Left lung (tissue), 10 donors: ENCODE results near the gene CAPZB. TPM values are rescaled to one million over a fixed set of nuclear protein-coding genes. Genes with fewer than 3 reads are reported as not detected.

ENCODE experiments used
- ATAC-seq: fragments of 200-7000 bp; cut with Tn5 transposase; one replicate; pipeline ENCODE4 v1.9.1; 2020; ENCODE audit warnings: moderate library complexity
- DNase-seq, 4 donors: peaks; one replicate each; pipeline ENCODE4 v3.0.0-alpha.2; 2013 to 2020
- H3K27ac ChIP-seq, 2 donors: fragments of 200-600 bp; sonication (generic) in 1 of 2; one replicate each; pipeline versions ENCODE4 v1.5.0 to v1.8.0; 2020 to 2021
- H3K27me3 ChIP-seq, 2 donors: fragments of 200-600 bp; sonication (generic) in 1 of 2; one replicate each; pipeline versions ENCODE4 v1.5.0 to v1.8.0; 2020 to 2021
- H3K36me3 ChIP-seq, 2 donors: fragments of 200-600 bp; sonication (generic) in 1 of 2; one replicate each; pipeline versions ENCODE4 v1.5.0 to v1.8.0; 2020 to 2021
- H3K4me1 ChIP-seq, 2 donors: fragments of 200-600 bp; one replicate each; pipeline ENCODE4 v1.8.0; 2021
- H3K4me3 ChIP-seq, 2 donors: fragments of 200-600 bp; sonication (generic) in 1 of 2; one replicate each; pipeline versions ENCODE4 v1.5.0 to v1.8.0; 2020 to 2021; ENCODE audit warnings: mild to moderate bottlenecking in 1 of 2
- H3K9me3 ChIP-seq, 2 donors: fragments of 200-600 bp; sonication (generic) in 1 of 2; one replicate each; pipeline versions ENCODE4 v1.5.0 to v1.8.0; 2020 to 2021
- intact Hi-C, 2 donors: fragments of 100-400 bp; cut with DNase I; formaldehyde crosslinking; loops; one replicate each; pipeline versions ENCODE4 v1.11.2 to v1.14.2; 2022
- polyA plus RNA-seq, 6 donors: library from polyadenylated mRNA; unstranded; fragments of 120-200 nt; gene quantifications; one replicate each; pipeline ENCODE4 v1.2.1, GENCODE V29; 2013; ENCODE audit not compliant: insufficient read length in 6 of 6
- total RNA-seq, 2 donors: library from RNA; stranded (reverse); fragmentation: NEBNext Ultra II Directional; extraction: Animal tissue kit (Norgen Biotek cat#: 25700); gene quantifications; one replicate each; pipeline ENCODE4 v1.2.1, GENCODE V29; 2021
- TF ChIP-seq, protein P1 (sequence below), 2 donors: fragments of 200-600 bp; sonication (generic) in 1 of 2; IDR thresholded peaks; one replicate each; pipeline versions ENCODE4 v1.5.0 to v1.8.0; 2021; ENCODE audit warnings: antibody characterized with exemption in 2 of 2
- donor health status: DM: no; HTN: yes; CAD: no.
- donor health status: DM: no; HTN: no; CAD: no.

The CAPZB gene
- total and polyA plus RNA-seq, 8 donors, result 223 to 327 (median 256) TPM

DNA sequence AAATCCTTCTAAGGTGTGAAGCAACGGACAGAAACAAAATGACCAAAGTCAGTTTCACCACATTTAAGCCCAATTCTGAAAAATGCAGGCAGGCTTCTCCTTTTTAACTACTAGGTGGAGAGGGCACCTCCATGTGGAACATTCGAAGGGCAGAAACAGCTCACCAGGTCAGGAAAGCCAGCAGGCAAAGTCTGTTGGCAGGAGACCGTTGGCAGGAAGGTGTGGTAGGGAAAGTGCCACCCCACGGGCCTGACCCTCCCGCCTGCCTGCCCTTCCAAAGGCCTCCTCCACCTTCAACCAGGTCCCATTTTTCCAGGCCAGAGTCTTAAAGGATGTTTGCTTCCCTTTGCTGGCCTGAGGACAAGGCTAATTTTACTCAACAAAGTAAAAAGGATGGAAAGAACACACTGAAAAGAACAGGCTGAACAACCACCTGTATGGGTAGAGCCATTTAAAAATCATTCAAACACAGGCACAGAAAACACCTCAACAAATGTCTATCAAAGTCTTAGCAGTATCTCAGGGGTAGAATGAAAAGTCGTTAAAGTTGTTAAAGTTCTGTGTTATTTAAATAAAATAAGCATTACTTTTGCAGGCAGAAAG lies 26.4 kb downstream of the CAPZB start:
- Histone ChIP-seq H3K9me3 (no peaks in the 10 kb centered on the region), H3K36me3 (no peaks in the 10 kb centered on the region), H3K27ac (peak overlapping the region in 1 of 2 donors; percentile 62), H3K4me3 (no peak overlapping the region), H3K4me1 (peaks cover 45 to 96% of the 10 kb centered on the region in 2 donors), H3K27me3 (no peaks in the 10 kb centered on the region)
- no peak for DNase-seq
- peak; percentile 32 for ATAC-seq
- TF ChIP-seq, protein P1, sequence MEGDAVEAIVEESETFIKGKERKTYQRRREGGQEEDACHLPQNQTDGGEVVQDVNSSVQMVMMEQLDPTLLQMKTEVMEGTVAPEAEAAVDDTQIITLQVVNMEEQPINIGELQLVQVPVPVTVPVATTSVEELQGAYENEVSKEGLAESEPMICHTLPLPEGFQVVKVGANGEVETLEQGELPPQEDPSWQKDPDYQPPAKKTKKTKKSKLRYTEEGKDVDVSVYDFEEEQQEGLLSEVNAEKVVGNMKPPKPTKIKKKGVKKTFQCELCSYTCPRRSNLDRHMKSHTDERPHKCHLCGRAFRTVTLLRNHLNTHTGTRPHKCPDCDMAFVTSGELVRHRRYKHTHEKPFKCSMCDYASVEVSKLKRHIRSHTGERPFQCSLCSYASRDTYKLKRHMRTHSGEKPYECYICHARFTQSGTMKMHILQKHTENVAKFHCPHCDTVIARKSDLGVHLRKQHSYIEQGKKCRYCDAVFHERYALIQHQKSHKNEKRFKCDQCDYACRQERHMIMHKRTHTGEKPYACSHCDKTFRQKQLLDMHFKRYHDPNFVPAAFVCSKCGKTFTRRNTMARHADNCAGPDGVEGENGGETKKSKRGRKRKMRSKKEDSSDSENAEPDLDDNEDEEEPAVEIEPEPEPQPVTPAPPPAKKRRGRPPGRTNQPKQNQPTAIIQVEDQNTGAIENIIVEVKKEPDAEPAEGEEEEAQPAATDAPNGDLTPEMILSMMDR (IDR thresholded peaks at IDR 0.05), result no peak
- intact Hi-C loops, result no loop called here

DNA sequence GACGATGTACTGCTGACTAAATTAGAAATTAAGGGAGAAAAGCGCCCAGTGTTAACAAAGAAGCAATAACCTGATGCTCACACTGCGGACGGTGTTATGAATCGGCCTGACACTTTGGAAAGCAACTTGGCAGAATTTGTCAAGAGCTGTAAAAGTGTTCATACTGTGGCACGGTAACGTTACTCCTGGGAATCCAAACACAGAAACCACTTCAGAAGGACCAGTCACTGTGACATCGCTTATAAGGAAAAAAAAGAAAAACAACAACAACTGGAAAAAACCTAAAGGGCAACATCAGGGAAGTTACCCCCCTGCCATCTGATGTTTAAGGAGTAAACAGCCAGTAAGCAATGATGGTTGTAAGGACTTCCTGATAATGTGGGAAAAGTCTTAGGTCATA lies 27.7 kb downstream of the CAPZB start:
- Histone ChIP-seq H3K4me3 (no peak overlapping the region), H3K27ac (peak overlapping the region; percentile 5 to 42), H3K36me3 (no peaks in the 10 kb centered on the region), H3K27me3 (no peaks in the 10 kb centered on the region), H3K9me3 (no peaks in the 10 kb centered on the region), H3K4me1 (peaks cover 46 to 96% of the 10 kb centered on the region in 2 donors)
- DNase-seq (no peak), ATAC-seq (peak; percentile 16)
- intact Hi-C loops, result no loop called here
- TF ChIP-seq, protein P1 (IDR thresholded peaks at IDR 0.05), result no peak

DNA sequence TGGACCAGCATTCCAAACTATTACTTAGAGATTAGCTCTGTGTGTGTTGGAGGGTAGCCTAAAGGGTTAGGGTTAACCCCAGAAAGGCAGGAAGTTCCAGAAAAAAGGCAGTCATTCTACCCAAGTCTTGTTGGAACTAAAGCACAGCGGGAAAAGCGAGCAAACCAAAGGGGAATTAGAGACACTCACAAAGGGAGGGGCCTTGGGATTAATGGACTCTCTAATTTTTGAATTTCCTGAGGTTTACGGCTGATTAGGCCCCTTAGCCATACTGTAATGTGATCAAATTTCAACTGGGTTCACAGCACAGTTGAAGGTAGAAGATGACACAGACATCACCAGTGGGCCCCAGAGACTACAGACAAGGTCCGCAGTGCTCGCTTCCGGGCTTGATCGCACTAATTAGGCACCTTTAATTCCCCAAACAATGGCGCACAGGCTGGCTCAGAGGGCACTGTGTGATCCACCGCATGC lies 28.3 kb downstream of the CAPZB start:
- TF ChIP-seq, protein P1 (IDR thresholded peaks at IDR 0.05), result no peak
- ATAC-seq (no peak), DNase-seq (no peak)
- Histone ChIP-seq H3K9me3 (no peaks in the 10 kb centered on the region), H3K27me3 (no peaks in the 10 kb centered on the region), H3K27ac (peak overlapping the region in 1 of 2 donors; percentile 33), H3K4me3 (no peak overlapping the region), H3K36me3 (no peaks in the 10 kb centered on the region), H3K4me1 (peaks cover 49 to 98% of the 10 kb centered on the region in 2 donors)
- intact Hi-C loops, result no loop called here

DNA sequence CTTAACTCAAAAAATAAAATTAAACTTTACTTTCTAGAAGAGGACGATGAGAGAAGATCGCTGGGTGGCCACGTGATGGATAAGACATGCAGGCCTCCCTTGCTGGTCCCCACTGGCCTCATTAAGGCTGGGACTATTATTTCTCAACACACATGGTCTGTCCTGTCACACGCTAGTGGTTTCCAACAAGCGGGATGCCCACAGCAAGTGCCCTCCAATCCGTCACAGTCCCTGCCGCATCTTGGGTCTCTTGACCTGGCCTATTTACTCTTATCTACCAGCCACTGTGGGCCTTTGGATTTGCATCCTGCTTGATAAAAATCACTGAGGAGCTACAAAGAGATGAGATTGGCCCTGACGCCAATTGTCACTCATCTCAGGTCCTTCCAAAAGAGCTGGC lies 30.0 kb downstream of the CAPZB start:
- intact Hi-C loops, result no loop called here
- no peak overlapping the region for H3K4me3 ChIP-seq
- DNase-seq (no peak), ATAC-seq (no peak)
- TF ChIP-seq, protein P1 (IDR thresholded peaks at IDR 0.05), result no peak
- peaks cover 65 to 98% of the 10 kb centered on the region in 2 donors for H3K4me1 ChIP-seq
- peak overlapping the region; percentile 67 to 68 for H3K27ac ChIP-seq
- no peaks in the 10 kb centered on the region for H3K27me3 ChIP-seq
- H3K9me3 ChIP-seq, result no peaks in the 10 kb centered on the region
- no peaks in the 10 kb centered on the region for H3K36me3 ChIP-seq

DNA sequence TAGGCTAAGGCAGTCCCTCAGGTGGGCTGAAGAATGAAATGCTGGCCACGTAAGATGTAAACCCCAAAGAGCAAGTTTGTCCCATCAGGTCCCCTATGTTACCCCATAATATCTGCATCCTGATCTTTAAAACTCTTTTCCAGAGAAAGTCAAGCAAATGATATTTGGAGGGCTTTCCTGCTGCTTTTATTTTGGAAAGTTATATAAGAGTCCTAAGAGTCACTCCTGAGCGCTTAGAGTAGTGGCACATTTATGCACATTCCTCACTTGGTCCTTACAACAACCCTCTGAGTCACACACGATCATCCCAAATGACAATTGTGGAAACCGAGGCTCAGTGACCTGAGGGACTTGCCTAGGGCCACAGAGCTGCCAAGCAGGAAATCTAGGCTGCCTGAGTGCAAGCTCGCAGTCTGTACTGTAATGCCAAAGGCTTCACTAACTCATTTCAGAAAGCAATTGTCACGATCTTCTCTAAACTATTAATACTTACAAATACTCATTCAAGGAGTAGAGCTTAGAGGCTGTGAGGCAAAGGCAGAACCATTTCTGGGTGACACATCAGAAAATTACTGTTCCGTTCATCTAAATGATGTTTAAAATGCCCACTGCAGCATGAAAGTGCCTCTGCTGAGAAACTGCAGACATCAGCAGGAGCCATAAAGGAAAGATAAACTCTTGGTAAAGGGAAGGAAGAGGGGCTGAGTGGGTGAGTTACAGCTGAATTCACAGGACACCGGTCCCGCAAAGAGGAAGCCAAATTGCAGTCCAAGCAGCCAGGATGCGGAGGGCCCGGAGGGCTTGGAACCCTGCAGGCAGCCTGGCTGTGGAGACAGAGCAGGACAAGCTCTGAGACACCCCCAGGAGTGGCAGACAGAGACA lies 30.8 kb downstream of the CAPZB start:
- no peaks in the 10 kb centered on the region for H3K9me3 ChIP-seq
- peak; percentile 6 for ATAC-seq
- TF ChIP-seq, protein P1 (IDR thresholded peaks at IDR 0.05), result no peak
- intact Hi-C loops, result no loop called here
- H3K4me3 ChIP-seq, result no peak overlapping the region
- DNase-seq, result no peak
- peak overlapping the region; percentile 67 to 68 for H3K27ac ChIP-seq
- H3K4me1 ChIP-seq, result peaks cover 69 to 100% of the 10 kb centered on the region in 2 donors
- no peaks in the 10 kb centered on the region for H3K27me3 ChIP-seq
- H3K36me3 ChIP-seq, result no peaks in the 10 kb centered on the region
